ENCODE results near the gene SLC35G2.

Gene SLC35G2

DNA sequence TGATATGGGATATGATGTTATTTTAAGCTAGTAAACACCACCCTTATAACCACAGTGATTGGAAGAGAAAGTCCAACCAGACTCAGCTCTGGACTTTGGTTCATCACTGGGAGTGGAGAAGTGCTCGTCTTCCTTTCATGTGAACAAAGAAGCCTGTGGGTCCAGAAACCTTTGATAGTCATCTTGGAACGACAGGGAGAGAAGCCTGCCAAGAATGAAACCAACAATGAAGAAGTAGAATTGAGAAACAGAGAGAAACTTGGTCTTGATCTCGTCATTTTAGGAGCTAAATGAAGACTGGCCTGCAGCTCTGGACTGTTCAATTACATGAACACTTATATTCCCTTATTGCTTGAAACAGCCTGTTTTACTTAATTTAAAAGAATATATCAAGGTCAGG is 13.1 kb upstream of the SLC35G2 start:
- no peak for DNase-seq (ENCODE audit: low read depth in 2 of 2)
- H3K4me3 ChIP-seq (replicated peaks in 1 of 2; ENCODE audit: low read depth in 2 of 2, low read length in 2 of 2), result no peak overlapping the region
- TF ChIP-seq, protein P1, sequence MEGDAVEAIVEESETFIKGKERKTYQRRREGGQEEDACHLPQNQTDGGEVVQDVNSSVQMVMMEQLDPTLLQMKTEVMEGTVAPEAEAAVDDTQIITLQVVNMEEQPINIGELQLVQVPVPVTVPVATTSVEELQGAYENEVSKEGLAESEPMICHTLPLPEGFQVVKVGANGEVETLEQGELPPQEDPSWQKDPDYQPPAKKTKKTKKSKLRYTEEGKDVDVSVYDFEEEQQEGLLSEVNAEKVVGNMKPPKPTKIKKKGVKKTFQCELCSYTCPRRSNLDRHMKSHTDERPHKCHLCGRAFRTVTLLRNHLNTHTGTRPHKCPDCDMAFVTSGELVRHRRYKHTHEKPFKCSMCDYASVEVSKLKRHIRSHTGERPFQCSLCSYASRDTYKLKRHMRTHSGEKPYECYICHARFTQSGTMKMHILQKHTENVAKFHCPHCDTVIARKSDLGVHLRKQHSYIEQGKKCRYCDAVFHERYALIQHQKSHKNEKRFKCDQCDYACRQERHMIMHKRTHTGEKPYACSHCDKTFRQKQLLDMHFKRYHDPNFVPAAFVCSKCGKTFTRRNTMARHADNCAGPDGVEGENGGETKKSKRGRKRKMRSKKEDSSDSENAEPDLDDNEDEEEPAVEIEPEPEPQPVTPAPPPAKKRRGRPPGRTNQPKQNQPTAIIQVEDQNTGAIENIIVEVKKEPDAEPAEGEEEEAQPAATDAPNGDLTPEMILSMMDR (IDR thresholded peaks at IDR 0.05; ENCODE audit: low read depth, low read length), result no peak

DNA sequence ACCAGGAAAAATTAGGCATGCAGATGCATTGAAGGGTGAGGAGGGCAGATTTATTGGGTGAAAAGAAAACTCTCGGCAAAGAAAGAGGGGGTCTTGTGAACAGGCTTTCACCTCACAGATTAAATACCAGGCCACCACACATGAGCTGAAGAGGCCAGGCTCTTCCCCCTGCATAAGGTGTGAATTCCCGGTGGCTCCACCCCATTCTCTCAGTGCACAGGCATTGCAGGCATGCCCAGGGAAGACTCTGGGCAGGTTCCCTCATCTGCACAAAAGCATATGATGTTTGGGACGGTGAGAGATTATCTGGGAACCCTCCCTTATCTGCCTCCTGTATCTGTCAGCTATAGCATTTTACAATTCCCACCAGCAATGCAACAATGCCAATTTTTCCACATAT is 7.2 kb upstream of the SLC35G2 start:
- DNase-seq (ENCODE audit: low read depth in 2 of 2), result no peak
- no peak overlapping the region for H3K4me3 ChIP-seq (replicated peaks in 1 of 2; ENCODE audit: low read depth in 2 of 2, low read length in 2 of 2)
- TF ChIP-seq, protein P1 (IDR thresholded peaks at IDR 0.05; ENCODE audit: low read depth, low read length), result no peak

DNA sequence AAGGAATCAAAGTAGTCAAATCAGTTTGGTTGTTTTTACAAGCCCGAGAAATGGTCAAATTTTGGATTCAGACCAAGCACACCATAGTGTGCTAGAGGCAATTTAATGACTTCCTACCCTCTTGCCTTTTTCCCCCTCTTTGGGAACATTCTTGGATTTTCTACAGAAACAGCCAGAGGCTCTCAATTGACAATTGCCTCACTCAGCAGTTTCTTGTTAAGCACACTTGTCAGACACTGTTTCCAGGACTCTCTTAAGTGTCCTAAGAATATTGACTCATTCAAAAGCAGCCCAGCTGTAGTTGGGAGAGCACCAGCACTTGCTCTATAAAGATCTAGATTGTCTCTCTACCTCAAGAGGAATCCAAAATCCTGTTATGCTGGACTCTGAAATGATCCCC is 1.5 kb upstream of the SLC35G2 start:
- H3K4me3 ChIP-seq (replicated peaks in 1 of 2; ENCODE audit: low read depth in 2 of 2, low read length in 2 of 2), result no peak overlapping the region
- DNase-seq (ENCODE audit: low read depth in 2 of 2), result peak in 1 of 2 donors; percentile 21
- TF ChIP-seq, protein P1 (IDR thresholded peaks at IDR 0.05; ENCODE audit: low read depth, low read length), result no peak

DNA sequence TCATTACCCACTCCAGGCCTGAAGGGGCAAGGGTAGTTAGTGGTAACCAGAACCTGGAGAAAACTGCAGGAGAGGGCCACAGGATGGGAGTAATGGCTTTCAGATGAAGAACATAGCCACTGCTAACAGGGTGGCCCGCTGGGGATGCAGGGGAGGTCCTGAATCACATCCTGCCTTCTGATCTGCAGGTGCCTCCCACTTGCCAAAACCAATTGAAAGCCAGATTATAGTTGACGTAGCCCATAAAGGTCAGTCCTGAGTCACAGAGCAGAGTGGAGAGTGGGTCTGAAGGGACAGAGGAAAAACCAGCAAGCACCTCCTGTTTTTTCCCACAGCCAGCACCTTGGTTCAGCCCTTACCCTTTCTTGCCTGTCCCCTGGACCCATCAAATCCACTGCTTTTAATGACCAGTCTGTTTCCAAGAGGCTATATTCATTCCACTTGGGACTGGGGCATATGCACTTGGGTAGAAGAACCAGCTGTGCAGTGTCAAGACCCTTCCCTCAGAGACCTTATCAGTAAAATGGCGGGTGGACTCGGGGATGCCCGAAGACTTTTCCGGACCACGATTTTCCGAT is 646 bp upstream of the SLC35G2 start:
- DNase-seq (ENCODE audit: low read depth in 2 of 2), result peak; percentile 87 to 96
- TF ChIP-seq, protein P1 (IDR thresholded peaks at IDR 0.05; ENCODE audit: low read depth, low read length), result peak; percentile 29
- H3K4me3 ChIP-seq (replicated peaks in 1 of 2; ENCODE audit: low read depth in 2 of 2, low read length in 2 of 2), result peak overlapping the region; percentile 70 to 82

DNA sequence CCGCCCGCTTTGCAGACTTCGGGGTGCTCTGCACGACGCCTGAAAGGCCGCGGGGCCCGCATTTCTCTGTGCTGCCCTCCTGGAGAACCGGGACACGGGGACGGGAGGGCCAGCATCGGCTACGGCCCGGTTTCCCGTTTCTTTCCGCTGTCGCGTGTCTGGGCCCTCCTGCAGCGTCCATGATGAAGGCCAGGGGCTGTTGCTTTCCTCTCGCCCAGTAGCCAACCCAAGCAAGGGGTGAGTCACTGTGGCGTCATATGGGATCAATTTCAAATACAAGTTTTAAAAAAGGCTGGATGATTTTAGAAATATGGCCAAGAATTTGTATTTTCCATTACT is 435 bp downstream of the SLC35G2 start:
- peak; percentile 73 to 86 for DNase-seq (ENCODE audit: low read depth in 2 of 2)
- peak overlapping the region; percentile 70 to 82 for H3K4me3 ChIP-seq (replicated peaks in 1 of 2; ENCODE audit: low read depth in 2 of 2, low read length in 2 of 2)
- TF ChIP-seq, protein P1 (IDR thresholded peaks at IDR 0.05; ENCODE audit: low read depth, low read length), result no peak

DNA sequence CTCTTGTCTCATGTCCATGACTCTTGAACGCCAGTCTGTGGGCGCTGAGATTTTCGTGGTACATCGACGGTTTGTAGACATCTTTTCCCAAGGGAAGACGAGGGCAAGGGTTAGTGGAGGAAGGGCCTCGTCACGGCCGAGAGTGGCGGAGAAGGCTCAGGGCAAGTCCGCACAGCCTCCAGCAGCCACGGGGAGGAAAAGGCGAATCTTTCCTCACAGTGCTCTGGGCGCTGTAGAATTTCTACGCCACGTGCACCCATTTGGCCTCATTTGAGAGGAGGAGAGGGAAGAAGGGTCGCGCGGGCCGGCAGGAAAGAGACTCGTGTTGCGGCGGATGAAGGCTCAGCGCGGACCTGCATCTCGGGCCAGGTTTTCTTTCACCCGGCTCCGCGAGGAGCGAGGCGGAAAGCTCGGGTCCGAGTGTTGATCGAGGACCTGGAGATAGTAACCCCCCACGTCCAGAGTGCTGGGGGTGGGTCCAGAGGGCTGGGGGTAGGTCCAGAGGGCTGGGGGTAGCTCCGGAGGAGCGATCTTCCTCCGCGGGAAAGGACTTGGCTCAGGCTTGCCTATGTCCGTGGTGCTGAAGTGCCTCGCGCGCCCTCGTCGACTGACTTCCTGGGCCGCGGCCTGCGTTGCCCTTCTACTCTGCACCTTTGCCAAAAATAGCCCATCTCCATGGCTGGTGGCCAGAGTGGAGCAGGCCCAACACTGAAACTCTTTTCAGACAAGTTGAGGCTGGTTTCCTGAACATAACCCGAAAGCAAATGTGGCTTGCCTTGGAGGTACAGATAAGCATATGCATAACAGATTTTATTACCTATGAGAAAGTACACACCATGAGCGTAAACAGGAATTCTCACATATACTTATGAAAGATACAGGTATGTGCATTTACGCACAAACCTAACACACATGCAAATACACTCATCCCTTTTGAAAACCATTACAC is 1.1 kb downstream of the SLC35G2 start:
- TF ChIP-seq, protein P1 (IDR thresholded peaks at IDR 0.05; ENCODE audit: low read depth, low read length), result no peak
- DNase-seq (ENCODE audit: low read depth in 2 of 2), result peak; percentile 70 to 72
- H3K4me3 ChIP-seq (replicated peaks in 1 of 2; ENCODE audit: low read depth in 2 of 2, low read length in 2 of 2), result peak overlapping the region; percentile 70 to 82

All from cardiac fibroblast (primary cell).